AG04450 (cell line): ENCODE results near the gene FAM222A. TPM values are rescaled to one million over a fixed set of nuclear protein-coding genes. Genes with fewer than 3 reads are reported as not detected.

Source experiments
- CTCF ChIA-PET: fragments of 300-600, 350-600 bp; formaldehyde crosslinking; extraction: SDS; loops from one replicate; lab custom pipeline; 2022; ENCODE audit warnings: antibody characterized with exemption, inconsistent platforms; lab: Charles Lee
- POLR2A ChIA-PET: fragments of 350-600 bp; formaldehyde crosslinking; extraction: SDS; loops from one replicate; lab custom pipeline; 2021; ENCODE audit warnings: antibody characterized with exemption, inconsistent platforms; lab: Yijun Ruan, JAX
- DNase-seq: peaks from one replicate; pipeline ENCODE4 v3.0.0-alpha.2; 2011; ENCODE audit warnings: low read depth, low spot score
- H3K27ac ChIP-seq: one replicate; pipeline ENCODE4 v1.5.1; 2012; ENCODE audit warnings: low read depth, low read length, control low read depth
- H3K27me3 ChIP-seq: one replicate; pipeline ENCODE4 v1.6.0; 2012; ENCODE audit warnings: low read length; ENCODE audit not compliant: control insufficient read depth, insufficient read depth
- H3K4me3 ChIP-seq: 2 replicates; pipeline ENCODE4 v1.5.1; 2011; ENCODE audit warnings: mild to moderate bottlenecking, low read depth, low read length, control low read depth
- H3K9me3 ChIP-seq: 2 replicates; pipeline ENCODE4 v1.5.1; 2012; ENCODE audit warnings: low read length; ENCODE audit not compliant: control insufficient read depth, insufficient read depth
- CTCF ChIP-seq: IDR thresholded peaks from 2 replicates; pipeline ENCODE4 v1.5.1; 2011; ENCODE audit warnings: low read depth, low read length, control low read depth, inconsistent platforms
- polyA plus RNA-seq: library from polyadenylated mRNA; depleted of rRNA; stranded (reverse); fragments of >200 nt; gene quantifications from 2 replicates; pipeline ENCODE4 v1.2.3, GENCODE V29; 2011

The FAM222A gene
- polyA plus RNA-seq, 1 experiment, result 0.15 TPM

- Histone ChIP-seq H3K27ac (no peak overlapping the region), H3K27me3 (peaks cover 8% of the 10 kb centered on the region), H3K9me3 (peaks cover 12% of the 10 kb centered on the region), H3K4me3 (no peak overlapping the region)
- ChIA-PET CTCF (interaction anchor here (0.8 to 2.3 kb wide), 2 partner anchors 10 to 12 kb away, joined by 3 to 7 read pairs; no protein-coding TSS in a partner anchor), POLR2A (no interaction called here)
- TF ChIP-seq CTCF, result no peak
- DNase-seq, result no peak
Observed at GRCh38 chr12:109764776-109765445, 51.3 kb downstream of the FAM222A start.

DNA sequence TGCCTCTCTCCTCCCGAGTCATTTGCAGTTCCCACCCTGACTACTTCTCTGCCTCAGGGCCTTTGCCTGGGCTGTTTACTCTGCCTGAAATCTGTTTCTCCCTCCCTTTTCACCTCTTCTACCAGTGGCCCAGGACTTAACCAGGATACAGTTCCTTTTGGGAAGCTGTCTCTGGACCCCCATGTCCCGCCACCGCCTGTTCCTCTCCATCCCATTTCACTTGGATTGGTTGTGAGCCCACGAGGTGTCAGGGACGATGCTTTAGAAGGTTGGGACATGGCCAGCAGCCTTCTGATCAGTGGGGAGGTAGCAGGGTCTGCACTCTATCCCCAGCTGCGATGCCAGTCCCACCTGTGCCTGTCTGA is 51.8 kb downstream of the FAM222A start:
- H3K27ac ChIP-seq, result no peak overlapping the region
- ChIA-PET POLR2A (no interaction called here), CTCF (interaction anchor here (2.3 kb wide), 1 partner anchor 9 kb away, joined by 7 read pairs; no protein-coding TSS in a partner anchor)
- peaks cover 12% of the 10 kb centered on the region for H3K9me3 ChIP-seq
- no peak for DNase-seq
- H3K4me3 ChIP-seq, result no peak overlapping the region
- H3K27me3 ChIP-seq, result peaks cover 8% of the 10 kb centered on the region
- no peak for TF ChIP-seq CTCF

GRCh38 chr12:109766251-109766778 is 52.7 kb downstream of the FAM222A start:
- POLR2A ChIA-PET, result interaction anchor here (0.6 kb wide), 1 partner anchor 10 kb away, joined by 7 read pairs; no protein-coding TSS in a partner anchor
- no peak overlapping the region for H3K27ac ChIP-seq
- no peak for TF ChIP-seq CTCF
- no peak for DNase-seq
- peaks cover 12% of the 10 kb centered on the region for H3K9me3 ChIP-seq
- H3K27me3 ChIP-seq, result peaks cover 8% of the 10 kb centered on the region
- CTCF ChIA-PET, result interaction anchor here (0.6 to 1.2 kb wide), 3 partner anchors 9 to 294 kb away, joined by 4 to 11 read pairs (median 5); no protein-coding TSS in a partner anchor
- no peak overlapping the region for H3K4me3 ChIP-seq

DNA sequence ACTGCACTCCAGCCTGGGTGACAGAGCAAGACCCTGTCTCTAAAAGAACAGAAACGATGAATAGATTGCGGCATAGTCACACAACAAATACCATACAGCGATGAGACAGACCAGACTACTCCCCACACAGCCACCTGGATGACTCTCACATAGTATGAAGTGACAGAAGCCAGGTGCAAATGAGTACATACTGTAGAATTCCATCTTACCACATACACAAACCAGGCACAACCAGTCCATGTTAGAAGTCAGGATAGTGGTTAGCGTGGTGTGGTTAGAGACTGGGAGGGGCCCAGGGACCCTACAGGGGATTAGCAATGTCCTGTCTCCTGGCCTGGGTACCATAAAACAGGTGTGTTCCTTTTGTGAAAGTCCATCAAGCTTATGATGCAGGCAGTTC is 53.8 kb downstream of the FAM222A start:
- ChIA-PET CTCF (interaction anchor here (1.2 kb wide), 1 partner anchor 8 kb away, joined by 11 read pairs; no protein-coding TSS in a partner anchor), POLR2A (no interaction called here)
- DNase-seq, result no peak
- Histone ChIP-seq H3K4me3 (no peak overlapping the region), H3K27ac (no peak overlapping the region), H3K9me3 (peaks cover 12% of the 10 kb centered on the region), H3K27me3 (peaks cover 8% of the 10 kb centered on the region)
- no peak for TF ChIP-seq CTCF
